ENCODE measurements around the gene TMEM127.

Gene TMEM127

DNA sequence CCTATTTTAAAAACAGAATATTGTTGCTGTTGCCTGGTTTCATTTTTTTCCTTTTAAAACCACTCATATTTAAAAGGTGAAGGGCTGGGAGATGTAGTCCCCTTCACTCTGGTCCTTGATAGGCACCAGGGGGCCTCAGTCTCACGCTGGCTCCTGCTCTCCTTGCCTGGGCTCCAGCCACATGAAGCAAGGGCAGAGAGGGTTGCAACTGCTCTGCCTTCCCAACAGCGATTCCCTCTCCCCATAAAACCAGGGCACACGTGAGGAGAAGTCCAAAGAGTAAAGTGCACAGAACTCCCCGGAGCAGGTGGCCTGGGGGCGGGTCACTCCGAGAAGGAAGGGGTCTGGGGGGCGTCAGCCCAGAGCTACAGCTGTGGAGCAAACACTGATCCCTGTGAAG, 12.8 kb downstream of the TMEM127 start:
- Mint-ChIP-seq H3K27me3 (no peaks in the 10 kb centered on the region), H3K9me3 (no peaks in the 10 kb centered on the region), H3K4me3 (no peak overlapping the region), H3K27ac (no peak overlapping the region), H3K4me1 (peaks cover 49% of the 10 kb centered on the region)
- no peak for DNase-seq
- ATAC-seq, result no peak

DNA sequence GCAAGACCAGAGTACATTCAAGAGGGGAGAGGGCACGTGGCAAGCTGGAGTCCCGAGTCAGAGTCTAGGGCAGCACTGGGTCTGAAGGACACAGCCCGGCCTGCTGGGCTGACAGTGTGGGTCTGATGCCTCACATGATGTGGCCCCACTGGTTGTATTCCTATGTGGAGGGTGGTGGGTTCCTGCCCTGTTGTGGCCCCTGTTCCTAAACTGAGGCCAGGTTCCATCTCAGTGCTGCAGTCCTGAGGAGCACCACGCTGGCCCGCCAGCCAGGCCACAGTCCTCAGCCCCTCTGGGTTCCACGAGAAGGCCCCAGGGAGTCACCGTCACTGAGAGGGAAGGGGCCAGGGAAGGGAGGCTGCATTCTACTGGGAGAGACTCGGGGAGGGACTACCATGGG, 13.3 kb downstream of the TMEM127 start:
- Mint-ChIP-seq H3K27ac (peak overlapping the region in 1 of 2 donors; percentile 91), H3K4me1 (peaks cover 49% of the 10 kb centered on the region), H3K4me3 (no peak overlapping the region), H3K9me3 (no peaks in the 10 kb centered on the region), H3K27me3 (no peaks in the 10 kb centered on the region)
- no peak for ATAC-seq
- no peak for DNase-seq

DNA sequence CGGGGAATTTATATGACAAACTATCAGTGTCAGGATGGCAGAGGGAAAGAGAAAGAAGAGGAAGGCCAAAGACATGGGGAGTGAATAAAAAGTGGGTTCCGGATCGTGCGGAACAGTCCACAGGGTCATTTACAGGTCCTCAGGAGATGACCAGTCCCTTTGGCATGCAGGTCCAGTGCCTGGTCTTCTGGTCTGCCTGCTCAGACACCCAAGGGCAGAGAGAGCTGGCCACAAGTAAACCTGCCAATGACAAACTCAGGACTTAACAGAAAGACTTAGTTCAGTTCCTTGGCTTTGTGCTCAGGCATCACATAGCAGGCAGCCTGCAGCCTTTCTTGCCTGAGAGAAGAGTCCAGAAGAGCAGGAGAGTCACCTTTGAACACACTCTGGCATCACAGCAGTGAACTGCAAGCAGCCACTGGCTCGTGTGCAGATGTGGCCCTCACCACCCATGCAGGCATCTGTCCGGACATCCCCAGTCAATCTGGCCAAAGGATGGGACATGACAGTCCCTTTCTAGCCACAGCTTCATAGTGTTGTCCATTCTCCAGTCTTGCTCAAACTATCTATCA, 14.0 kb downstream of the TMEM127 start:
- no peak for DNase-seq
- Mint-ChIP-seq H3K9me3 (no peaks in the 10 kb centered on the region), H3K27me3 (no peaks in the 10 kb centered on the region), H3K27ac (peak overlapping the region; percentile 86 to 91), H3K4me3 (no peak overlapping the region), H3K4me1 (peaks cover 49% of the 10 kb centered on the region)
- ATAC-seq, result peak; percentile 28

DNA sequence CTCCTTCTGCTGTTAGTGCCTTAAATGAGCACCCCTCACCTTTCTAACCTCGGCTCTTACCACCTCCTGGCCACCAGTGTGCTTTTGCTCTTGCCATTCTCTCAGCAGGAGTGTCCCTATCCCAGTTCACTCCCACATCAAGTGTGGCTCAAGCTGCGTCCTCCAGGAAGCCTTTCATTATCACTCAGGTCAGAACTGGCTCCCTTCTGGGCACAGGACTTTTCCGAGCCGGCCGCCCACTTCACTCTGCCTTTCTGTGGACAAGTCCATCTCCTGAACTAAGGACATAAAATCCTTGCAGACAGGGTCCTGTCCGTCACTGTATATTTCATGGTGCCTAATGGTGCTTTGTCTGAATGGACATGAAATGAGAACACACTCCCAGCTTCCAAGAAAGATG, 15.6 kb downstream of the TMEM127 start:
- ATAC-seq, result no peak
- H3K4me1 Mint-ChIP-seq, result peaks cover 49% of the 10 kb centered on the region
- no peak for DNase-seq
- peak overlapping the region; percentile 1 to 2 for H3K27ac Mint-ChIP-seq
- no peak overlapping the region for H3K4me3 Mint-ChIP-seq
- H3K27me3 Mint-ChIP-seq, result no peaks in the 10 kb centered on the region
- H3K9me3 Mint-ChIP-seq, result peaks cover 8% of the 10 kb centered on the region in 2 donors

DNA sequence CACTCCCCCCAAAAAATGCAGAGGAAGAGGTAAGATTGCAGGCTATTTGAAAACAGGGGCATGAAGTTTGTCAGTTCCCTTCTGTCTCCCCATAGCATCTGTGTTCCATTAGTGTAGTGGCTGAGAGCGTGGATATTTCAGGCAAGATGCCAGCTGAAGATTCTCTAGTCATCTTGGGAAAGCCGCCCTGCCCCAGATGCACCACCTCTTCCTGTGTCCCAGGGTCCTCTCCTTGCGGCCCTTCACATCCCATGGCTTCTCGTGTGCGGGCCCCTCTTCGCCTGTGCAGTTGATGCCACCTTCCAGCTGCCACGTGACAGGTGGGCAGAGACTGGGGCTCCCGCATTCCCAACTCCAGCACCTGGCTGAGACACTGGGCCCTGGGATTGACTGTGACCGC, 16.1 kb downstream of the TMEM127 start:
- peaks cover 8% of the 10 kb centered on the region in 2 donors for H3K9me3 Mint-ChIP-seq
- H3K4me1 Mint-ChIP-seq, result peaks cover 49% of the 10 kb centered on the region
- no peak overlapping the region for H3K4me3 Mint-ChIP-seq
- H3K27me3 Mint-ChIP-seq, result no peaks in the 10 kb centered on the region
- DNase-seq (no peak), ATAC-seq (no peak)
- no peak overlapping the region for H3K27ac Mint-ChIP-seq

DNA sequence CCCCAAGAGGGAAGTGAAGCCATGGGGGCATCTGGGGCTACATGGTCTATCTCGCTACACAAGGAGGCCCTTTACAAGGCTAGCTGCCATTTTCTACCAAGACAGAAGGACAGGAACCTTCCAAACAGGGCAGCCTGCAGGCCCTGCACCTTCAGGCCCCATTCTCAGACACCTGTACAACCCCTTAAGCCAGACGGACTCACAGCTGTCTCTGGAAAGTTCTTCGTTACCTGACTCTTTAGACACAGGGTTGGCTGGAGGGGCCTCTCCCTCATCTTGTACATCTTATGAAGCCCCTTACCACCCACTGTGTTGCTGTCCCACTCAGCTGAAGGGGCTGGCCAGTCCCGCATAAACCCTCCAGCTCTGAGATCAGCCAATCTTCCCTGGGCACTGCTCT, 17.2 kb downstream of the TMEM127 start:
- ATAC-seq, result no peak
- no peak overlapping the region for H3K27ac Mint-ChIP-seq
- no peak for DNase-seq
- no peak overlapping the region for H3K4me3 Mint-ChIP-seq
- no peaks in the 10 kb centered on the region for H3K27me3 Mint-ChIP-seq
- H3K9me3 Mint-ChIP-seq, result peaks cover 8% of the 10 kb centered on the region in 2 donors
- H3K4me1 Mint-ChIP-seq, result peaks cover 51% of the 10 kb centered on the region

DNA sequence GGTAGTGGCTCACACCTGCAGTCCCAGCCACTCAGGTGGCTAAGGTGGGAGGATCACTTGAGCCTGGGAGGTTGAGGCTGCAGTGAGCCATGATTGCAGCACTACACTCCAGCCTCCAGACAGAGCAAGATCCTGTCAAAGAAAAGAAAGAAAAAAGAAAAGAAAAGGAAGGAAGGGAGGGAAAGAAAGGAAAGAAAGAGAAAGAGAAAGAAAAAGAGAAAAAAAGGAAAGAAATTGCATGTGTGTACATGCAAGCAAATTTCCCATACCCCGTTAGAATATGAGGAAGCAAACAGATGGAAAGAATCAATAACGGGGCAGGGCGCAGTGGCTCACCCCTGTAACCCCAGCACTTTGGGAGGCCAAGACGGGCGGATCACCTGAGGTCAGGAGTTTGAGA, 17.9 kb downstream of the TMEM127 start:
- no peak for DNase-seq

DNA sequence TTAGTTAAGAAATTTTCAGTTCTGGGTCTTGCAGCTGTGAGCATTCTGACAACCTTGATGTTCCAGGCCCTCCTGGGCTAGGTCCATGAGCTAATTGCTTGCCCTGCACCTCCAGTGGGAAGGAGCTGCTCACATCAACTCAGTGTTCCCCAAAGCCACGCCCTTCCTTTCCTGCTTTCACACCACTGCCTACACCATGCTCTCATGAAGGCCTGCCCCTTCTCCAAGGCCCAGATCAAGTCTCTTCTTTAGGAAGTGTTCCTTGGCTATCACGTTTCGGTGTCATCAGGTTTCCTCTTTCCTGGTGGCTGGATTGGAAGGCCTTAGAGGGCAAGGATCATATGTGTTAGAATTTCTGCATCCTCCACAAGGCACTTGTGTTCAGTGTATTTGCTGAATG, 18.8 kb downstream of the TMEM127 start:
- H3K4me1 Mint-ChIP-seq, result peaks cover 58% of the 10 kb centered on the region
- no peak overlapping the region for H3K4me3 Mint-ChIP-seq
- DNase-seq, result no peak
- H3K27me3 Mint-ChIP-seq, result no peaks in the 10 kb centered on the region
- peak overlapping the region; percentile 38 to 50 for H3K27ac Mint-ChIP-seq
- no peak for ATAC-seq
- H3K9me3 Mint-ChIP-seq, result peaks cover 8% of the 10 kb centered on the region in 2 donors

More for the DNA sequence above, 17.9 kb downstream of the TMEM127 start:
- H3K9me3 Mint-ChIP-seq, result peaks cover 8% of the 10 kb centered on the region in 2 donors
- no peak overlapping the region for H3K4me3 Mint-ChIP-seq
- no peak for ATAC-seq
- peak overlapping the region in 1 of 2 donors; percentile 82 for H3K27ac Mint-ChIP-seq
- peaks cover 56% of the 10 kb centered on the region for H3K4me1 Mint-ChIP-seq
- H3K27me3 Mint-ChIP-seq, result no peaks in the 10 kb centered on the region

DNA sequence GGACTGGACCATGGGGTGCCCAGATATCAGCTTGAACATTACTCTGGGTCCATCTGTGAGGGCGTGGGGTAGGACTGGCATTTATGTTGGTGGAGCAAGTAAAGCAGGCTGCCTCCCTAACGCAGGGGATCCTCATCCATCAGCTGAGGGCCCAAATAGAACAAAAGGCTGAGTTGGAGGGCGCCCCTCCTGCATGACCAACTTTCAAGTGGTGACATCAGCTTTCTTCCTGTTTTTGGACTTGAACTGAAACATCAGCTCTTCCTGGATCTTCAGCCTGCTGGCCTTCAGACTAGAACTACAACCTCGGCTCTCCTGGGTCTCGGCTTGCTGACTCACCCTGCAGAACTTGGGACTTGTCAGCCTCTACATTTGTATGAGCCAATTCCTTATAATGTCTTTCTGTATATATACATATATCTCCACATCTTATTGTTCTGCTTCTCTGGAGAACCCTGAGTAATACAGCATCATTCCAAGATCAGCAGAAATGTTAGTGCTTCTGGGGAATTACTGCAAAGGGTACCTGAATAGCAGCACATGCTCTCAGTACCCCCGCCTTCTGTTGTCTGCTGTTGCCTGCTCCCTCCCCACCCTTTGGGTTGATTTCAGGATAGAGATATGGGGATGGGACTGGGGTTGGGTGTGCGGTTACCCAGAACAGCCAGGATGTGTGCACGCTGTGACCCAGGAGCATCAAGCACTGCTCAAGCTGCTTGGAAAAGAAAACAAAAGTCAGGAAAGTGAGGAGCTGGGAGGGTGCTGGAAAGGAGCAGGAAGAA, 20.0 kb downstream of the TMEM127 start:
- H3K27ac Mint-ChIP-seq, result peak overlapping the region; percentile 86 to 97
- peak; percentile 6 for ATAC-seq
- H3K4me1 Mint-ChIP-seq, result peaks cover 62% of the 10 kb centered on the region
- H3K27me3 Mint-ChIP-seq, result no peaks in the 10 kb centered on the region
- DNase-seq, result peak in 1 of 2 donors; percentile 34
- H3K9me3 Mint-ChIP-seq, result peaks cover 8% of the 10 kb centered on the region in 2 donors
- peak overlapping the region in 1 of 2 donors; percentile 6 for H3K4me3 Mint-ChIP-seq

DNA sequence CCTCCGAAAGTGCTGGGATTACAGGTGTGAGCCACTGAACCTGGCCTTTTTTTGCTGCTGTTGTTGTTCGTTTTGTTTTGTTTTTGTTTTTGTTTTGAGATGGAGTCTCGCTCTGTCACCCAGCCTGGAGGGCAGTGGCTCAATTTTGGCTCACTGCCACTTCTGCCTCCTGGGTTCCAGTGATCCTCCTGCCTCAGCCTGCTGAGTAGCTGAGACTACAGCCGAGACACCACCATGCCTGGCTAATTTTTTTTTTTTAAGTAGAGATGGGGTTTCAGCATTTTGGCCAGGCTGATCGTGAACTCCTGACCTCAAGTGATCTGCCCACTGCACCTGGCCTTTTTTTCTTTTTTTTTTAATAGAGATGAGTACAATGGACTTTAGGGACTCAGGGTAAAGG, 22.0 kb downstream of the TMEM127 start:
- H3K27me3 Mint-ChIP-seq, result no peaks in the 10 kb centered on the region
- no peak overlapping the region for H3K4me3 Mint-ChIP-seq
- peaks cover 8% of the 10 kb centered on the region in 2 donors for H3K9me3 Mint-ChIP-seq
- no peak for DNase-seq
- no peak for ATAC-seq
- H3K4me1 Mint-ChIP-seq, result peaks cover 66% of the 10 kb centered on the region
- H3K27ac Mint-ChIP-seq, result no peak overlapping the region

DNA sequence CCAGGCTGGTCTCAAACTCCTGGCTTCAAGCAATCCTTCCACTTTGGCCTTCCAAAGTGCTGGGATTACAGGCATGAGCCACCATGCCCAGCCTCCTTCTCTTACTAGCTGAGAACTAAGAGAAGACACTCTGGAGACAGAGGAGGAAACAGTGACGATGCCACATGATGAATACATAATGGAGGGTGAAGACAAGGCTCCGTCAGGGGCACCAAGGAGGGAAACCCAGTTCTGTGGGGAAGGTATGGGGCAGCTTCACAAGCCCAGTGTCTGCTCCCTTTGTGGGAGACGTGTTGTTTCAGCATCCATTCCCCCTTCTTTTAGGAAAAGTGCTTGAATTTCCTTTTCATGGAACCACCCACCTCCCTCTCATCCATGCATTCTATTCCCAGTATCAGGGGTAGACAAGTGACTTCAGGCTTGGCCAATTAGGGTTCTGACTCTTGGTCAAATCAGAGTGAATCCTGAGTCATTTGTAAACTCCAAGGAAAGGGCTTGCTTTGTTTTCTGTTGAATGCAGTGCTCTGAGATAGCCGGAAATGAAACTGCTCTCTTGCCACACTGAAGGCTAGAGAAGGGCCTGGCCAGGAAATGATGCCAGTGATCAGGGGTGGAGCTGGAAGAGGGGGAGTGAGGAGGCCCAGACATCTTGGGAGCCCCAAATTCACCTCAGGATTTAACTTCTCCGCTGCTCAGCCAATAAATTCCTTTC, 23.7 kb downstream of the TMEM127 start:
- Mint-ChIP-seq H3K27me3 (no peaks in the 10 kb centered on the region), H3K27ac (peak overlapping the region; percentile 85 to 94), H3K4me3 (peak overlapping the region; percentile 63 to 75), H3K9me3 (peaks cover 8% of the 10 kb centered on the region in 2 donors), H3K4me1 (peaks cover 56% of the 10 kb centered on the region)
- ATAC-seq (peak; percentile 96), DNase-seq (peak; percentile 47 to 77)

DNA sequence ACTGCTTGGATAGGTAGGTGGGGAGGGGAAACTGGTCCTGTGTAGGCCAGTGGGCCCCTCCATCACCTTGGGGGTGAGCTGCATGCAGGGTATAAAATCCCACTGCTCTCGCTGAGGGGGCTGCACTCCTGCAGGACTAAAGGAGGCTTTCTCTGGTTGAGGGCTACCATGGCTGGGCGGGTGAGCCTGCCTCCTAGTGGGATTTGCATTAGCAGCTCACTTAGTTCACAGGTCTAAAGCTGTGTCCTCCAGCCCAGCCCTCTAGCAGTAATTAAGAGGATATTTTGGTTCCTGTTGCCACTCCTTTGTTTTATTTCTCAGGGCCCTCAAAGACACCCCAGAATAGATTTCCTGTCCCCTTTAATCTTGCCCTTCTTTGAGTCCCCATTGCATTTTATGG, 24.6 kb downstream of the TMEM127 start:
- peaks cover 7 to 8% of the 10 kb centered on the region in 2 donors for H3K9me3 Mint-ChIP-seq
- no peak for ATAC-seq
- peak overlapping the region; percentile 63 to 75 for H3K4me3 Mint-ChIP-seq
- peak overlapping the region; percentile 85 to 94 for H3K27ac Mint-ChIP-seq
- DNase-seq, result no peak
- no peaks in the 10 kb centered on the region for H3K27me3 Mint-ChIP-seq
- peaks cover 48% of the 10 kb centered on the region for H3K4me1 Mint-ChIP-seq

DNA sequence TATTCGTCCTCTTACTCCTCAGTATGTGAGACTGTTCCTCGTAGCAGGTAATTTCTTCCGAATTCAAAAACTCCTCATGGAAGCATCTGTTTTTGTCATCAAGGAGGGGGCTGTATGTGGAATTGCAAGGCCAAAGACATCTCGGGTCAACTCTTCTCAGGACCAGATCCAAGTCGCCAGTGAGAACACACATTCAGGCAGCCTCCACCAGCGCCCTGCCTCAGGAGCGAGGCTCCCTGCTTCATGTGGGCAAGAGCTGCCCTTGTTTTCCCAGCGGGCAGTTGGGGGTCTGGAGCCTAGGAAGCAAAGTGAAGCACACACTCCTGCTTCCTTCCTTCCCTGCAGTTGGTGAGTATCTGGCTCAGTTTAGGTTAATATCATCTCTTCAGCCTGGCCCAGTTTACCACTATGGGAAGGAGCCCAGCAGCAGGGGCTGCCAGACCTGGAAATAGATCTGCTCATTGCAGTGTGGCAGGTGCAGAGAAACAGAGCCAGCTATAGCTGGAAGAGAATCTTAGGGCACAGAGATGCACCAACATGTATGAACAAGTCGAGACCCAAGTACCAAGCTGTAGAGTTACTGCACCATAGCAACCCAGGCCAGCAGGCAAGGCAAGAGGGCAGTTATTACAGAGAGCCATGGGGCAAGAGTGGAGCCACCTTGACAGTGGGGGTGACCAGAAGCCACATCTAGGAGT, 25.3 kb downstream of the TMEM127 start:
- ATAC-seq (no peak), DNase-seq (no peak)
- no peaks in the 10 kb centered on the region for H3K27me3 Mint-ChIP-seq
- peaks cover 0 to 1% of the 10 kb centered on the region in 2 donors for H3K9me3 Mint-ChIP-seq
- H3K27ac Mint-ChIP-seq, result peak overlapping the region in 1 of 2 donors; percentile 29
- no peak overlapping the region for H3K4me3 Mint-ChIP-seq
- H3K4me1 Mint-ChIP-seq, result peaks cover 41% of the 10 kb centered on the region

DNA sequence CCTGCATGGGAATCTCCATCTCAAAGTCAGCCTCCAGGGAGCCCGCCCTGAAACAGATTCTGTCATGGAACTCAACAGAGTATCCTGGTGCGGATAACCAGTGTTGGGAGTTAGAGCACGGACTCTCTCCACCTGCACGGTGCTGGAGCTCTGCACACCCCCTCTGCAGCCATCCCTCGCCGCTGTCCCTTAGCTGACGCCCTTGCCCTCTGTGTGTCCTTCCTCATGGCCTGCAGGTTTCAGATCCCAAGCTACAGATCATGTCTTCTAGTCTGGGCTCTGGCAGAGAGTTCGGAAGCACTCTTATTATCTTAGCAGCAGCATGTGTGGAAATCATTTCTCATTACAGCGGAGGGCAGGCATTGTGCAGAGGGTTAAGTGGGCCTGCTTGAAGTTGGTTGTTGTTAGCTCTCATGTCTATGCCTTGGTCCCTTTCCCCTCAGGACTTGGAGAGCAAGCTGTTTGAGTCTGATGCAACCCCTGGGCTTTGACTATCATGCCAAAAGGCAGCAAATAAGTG, 26.0 kb downstream of the TMEM127 start:
- no peak for ATAC-seq
- Mint-ChIP-seq H3K4me1 (peaks cover 34% of the 10 kb centered on the region), H3K27ac (no peak overlapping the region)

DNA sequence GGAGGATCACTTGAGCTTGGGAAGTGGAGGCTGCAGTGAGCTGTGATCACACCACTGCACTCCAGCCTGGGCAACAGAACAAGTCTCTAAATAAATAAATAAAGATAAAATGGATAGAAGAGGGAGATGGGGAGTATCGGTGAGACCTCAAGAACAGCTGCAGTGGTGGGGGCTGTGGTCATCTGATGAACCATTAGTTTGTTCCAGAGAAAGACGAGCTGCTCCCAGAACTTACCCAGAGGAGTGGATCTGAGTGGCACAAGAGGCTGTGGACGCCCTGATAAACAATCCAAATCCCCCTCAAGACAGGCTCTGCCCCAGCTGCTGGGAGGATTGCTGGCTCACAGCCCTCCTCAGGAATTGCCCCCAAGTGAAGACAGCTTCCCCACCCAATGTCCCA, 26.7 kb downstream of the TMEM127 start:
- no peaks in the 10 kb centered on the region for H3K27me3 Mint-ChIP-seq
- ATAC-seq (no peak), DNase-seq (no peak)
- no peaks in the 10 kb centered on the region for H3K9me3 Mint-ChIP-seq
- H3K27ac Mint-ChIP-seq, result no peak overlapping the region
- no peak overlapping the region for H3K4me3 Mint-ChIP-seq
- H3K4me1 Mint-ChIP-seq, result peaks cover 30% of the 10 kb centered on the region

More for the DNA sequence above, 26.0 kb downstream of the TMEM127 start:
- DNase-seq, result no peak
- H3K4me3 Mint-ChIP-seq, result no peak overlapping the region
- no peaks in the 10 kb centered on the region for H3K9me3 Mint-ChIP-seq
- H3K27me3 Mint-ChIP-seq, result no peaks in the 10 kb centered on the region
